SK-MEL-5 (cell line): ENCODE results near the gene FIP1L1. TPM values are rescaled to one million over a fixed set of nuclear protein-coding genes. Genes with fewer than 3 reads are reported as not detected.
"Not testable (repeated sequence)": the region's sequence is repeated elsewhere in the genome, so short reads cannot be mapped to it uniquely, and the experiment has no call there.

Experiments used
- DNase-seq: peaks from one replicate; pipeline ENCODE4 v3.0.0-alpha.2; 2016; ENCODE audit warnings: low read depth, low spot score
- in situ Hi-C: cut with HindIII; loops from 2 replicates; pipeline ENCODE4 v1.10.0; 2016; ENCODE audit warnings: low sequenced_read_pairs, high pct_unique_total_duplicates, low pct_unique_long_range_greater_than_20kb
- total RNA-seq: library from RNA; depleted of rRNA; stranded (reverse); fragments of >200 nt; shearing (Covaris generic); gene quantifications from 2 replicates; pipeline ENCODE4 v1.2.3, GENCODE V29; 2014

FIP1L1 gene
- total RNA-seq, 1 experiment from 2014 or later = 66.5 TPM

GRCh38 chr4:53455766-53456165 lies 78.3 kb downstream of the FIP1L1 start:
- no peak for DNase-seq
- in situ Hi-C loops = no loop called here

DNA sequence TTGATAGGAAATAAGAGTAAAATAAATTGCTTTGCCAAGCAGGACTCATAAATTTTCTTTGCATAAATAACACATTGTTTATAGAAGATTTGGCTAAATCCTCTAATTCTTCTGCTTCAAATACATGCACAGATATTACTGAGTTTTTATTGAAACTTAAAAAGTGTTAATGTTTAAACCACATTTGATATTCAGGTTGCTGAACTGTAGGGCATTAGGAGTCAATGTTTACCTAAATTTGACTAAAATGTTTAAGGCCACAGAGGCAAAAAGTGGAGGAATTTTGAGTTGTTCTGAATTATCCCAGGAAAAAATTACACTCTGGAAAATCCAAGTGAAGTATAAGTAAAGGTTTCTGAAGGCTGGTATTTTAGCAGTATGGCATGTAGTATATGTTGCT lies 78.7 kb downstream of the FIP1L1 start:
- no peak for DNase-seq
- in situ Hi-C loops = no loop called here

- in situ Hi-C loops = no loop called here
- DNase-seq = no peak
Measured at GRCh38 chr4:53459548-53459947, 82.1 kb downstream of the FIP1L1 start.

DNA sequence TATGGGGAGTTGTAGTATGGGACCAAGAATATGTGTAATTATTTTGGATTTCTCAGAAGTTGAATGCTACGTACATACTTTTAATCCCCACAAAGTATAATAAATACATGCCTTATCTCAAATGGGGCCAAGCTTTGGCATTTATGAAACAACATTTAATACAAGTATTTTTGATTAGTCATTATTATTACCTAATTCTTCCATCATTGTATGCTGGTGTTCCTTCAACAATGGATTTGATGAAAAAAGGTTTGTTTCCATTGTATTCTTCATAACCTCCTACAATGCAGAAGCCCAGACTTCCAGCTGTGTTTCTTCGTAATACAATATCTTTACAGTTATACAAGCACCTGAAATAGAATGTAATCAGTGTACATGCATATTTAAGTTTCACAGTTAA lies 83.8 kb downstream of the FIP1L1 start:
- DNase-seq = no peak
- in situ Hi-C loops = no loop called here

DNA sequence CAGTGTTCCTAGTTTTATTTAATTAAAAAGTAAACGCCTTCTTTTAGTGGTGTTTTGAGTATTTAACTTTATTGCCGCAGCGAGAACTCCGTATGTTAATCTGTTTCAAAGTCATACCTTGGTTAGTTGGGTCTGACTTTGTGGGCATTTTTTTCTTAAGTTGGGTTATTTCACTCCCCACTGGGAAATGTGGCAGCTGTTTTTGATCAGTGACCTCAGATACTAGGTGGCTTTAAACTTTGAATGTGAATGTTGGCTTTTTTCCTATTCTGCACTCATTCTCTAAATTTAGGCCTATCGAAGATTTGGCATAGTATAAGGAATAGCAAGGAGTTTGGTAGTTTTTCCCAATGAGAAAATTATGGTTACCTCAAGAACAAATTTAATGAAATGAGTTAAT lies 85.9 kb downstream of the FIP1L1 start:
- DNase-seq = no peak
- in situ Hi-C loops = no loop called here

GRCh38 chr4:53465281-53465680 lies 87.8 kb downstream of the FIP1L1 start:
- DNase-seq = no peak
- in situ Hi-C loops = no loop called here

- in situ Hi-C loops = no loop called here
- DNase-seq = no peak
Measured at GRCh38 chr4:53465891-53466290, 88.5 kb downstream of the FIP1L1 start.

- in situ Hi-C loops, DNase-seq: not testable (repeated sequence)
Measured at GRCh38 chr4:53466576-53466975, 89.1 kb downstream of the FIP1L1 start.

DNA sequence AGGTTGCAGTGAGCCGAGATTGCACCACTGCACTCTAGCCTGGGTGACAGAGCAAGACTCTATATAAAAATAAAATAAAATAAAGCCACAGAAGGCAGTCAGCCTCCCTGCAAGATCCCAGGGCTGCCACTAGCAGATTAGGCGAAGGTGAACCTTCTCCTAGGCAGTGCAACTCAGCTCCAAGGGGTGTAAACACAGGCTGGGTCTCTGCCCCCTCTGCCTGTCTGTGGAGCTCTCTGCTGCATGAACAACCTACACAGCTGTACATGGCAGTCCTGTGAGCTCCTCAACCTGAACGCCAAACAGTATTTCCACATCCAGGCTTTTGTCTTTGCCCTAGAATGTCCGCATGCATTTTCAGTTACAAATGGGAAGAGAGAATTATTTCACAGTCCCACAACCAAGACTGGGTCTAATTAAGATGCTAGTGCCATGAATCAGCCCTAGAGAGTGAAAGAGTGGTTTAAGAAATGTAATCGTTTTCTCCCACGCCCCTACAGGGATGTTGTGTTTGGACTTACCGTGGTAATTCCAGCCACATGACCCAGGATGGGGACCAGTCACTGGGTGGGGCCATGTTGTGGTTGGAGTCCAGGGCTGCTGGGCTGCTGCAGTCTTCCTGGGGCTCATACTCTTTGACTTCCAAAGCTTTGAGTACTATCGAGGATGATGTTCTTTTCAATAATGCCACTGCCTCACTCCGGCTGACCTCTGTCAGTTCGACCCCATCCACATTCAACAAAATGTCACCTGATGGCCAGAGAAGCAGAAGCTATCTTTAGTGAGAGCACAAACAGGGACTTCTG lies 99.0 kb downstream of the FIP1L1 start:
- no peak for DNase-seq
- in situ Hi-C loops = no loop called here

DNA sequence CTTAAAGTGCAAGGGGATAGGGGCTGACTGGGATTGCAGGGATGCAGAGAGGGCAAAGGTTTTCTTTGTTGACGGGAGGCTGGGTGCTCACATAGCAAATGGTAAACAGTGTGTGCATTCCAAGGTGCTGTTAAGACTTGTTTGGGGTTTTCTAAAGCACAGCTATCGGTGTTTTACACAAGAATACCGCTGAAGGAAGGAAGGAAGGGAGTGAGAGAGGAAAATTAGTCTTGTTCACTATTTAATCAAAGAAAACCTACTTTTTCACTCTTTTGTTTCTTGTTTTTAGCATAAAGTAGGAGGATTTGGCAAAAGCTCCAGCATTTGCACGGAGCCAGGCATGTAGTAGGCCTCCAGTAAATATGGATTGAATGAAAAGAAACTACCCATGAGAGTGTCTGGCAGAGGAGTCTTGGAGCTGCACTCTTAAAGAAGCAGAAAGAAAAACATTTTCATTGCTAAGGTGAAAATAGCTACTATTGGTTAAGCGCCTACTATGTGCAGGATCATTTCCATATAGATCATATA lies 99.7 kb downstream of the FIP1L1 start:
- in situ Hi-C loops = no loop called here
- DNase-seq = no peak

- in situ Hi-C loops = no loop called here
- DNase-seq = no peak
Measured at GRCh38 chr4:53477636-53478035, 100.2 kb downstream of the FIP1L1 start.

- in situ Hi-C loops = no loop called here
- DNase-seq = no peak
Measured at GRCh38 chr4:53478671-53479456, 101.4 kb downstream of the FIP1L1 start.

DNA sequence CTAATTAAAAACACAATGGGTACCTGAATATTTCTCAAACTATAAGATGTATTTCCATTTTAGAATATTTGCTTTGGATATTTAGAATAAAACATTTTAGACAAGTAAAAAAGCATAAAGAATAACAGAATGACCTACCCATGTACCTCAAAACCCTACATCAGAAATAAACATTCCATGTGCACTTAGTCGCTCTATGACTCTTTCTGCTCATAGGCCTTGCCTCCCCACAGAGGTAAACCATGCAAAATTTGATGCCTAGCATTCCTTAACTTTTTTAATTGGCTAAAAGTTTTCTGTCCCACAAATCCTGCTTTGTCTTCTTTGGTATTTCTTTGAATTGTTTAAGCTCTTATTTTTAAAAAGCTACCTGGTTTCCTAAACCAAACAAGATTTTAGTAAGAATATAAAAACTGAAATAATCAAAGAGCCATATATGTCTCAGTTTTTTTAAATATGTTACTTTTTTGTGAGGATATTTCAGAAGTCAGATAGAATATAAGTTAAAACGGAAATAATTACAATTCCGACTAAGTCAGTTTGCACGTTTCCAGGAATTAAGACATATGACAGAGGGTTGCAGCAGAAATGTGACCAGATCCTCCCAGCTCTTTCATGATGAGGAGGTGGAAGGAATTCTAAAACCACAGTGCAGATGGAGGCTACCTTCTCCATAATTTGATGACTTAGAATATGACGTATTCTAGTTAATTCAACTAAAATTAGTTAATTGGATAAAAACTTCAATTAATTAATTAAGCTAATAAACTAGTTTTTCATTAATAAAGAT lies 102.5 kb downstream of the FIP1L1 start:
- no peak for DNase-seq
- in situ Hi-C loops = no loop called here

DNA sequence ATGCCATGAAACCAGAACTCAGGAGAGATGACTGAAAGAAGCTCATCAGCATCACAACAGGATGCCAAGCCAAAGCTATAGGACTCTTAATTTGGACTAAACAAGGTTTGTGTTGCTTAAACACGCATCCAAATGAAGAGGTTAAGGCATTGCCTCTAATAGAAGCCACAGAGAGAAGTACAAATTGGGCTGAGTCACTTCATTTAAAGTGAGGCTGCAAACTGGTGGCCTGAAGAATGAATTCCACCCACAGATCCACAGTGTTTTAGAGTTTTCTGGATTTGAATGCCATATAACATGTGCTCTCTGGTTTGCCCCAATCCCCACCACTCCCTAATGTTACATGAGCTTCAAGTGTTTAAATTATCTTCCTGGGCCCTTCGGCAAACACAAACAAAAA lies 103.5 kb downstream of the FIP1L1 start:
- in situ Hi-C loops = no loop called here
- DNase-seq = no peak

GRCh38 chr4:53481586-53481985 lies 104.1 kb downstream of the FIP1L1 start:
- in situ Hi-C loops = no loop called here

DNA sequence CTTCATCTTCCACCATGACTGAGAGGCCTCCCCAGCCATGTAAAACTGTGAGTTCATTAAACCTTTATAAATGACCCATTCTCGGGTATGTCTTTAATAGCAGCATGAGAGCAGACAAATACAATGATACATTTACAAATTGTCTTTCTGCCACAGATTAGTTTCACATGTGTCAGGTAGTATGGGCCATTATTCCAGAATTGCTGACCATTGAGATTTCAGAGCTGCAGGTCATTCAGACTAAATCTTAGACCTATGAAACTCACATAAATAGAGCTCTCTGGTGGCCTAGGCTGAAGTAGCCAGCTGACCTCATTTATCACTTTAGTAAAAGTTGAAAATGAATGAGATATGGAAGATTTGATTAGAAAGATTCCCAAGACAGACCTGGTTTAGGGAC lies 105.8 kb downstream of the FIP1L1 start:
- in situ Hi-C loops = no loop called here
- DNase-seq = no peak

More at GRCh38 chr4:53481586-53481985, 104.1 kb downstream of the FIP1L1 start:
- DNase-seq = no peak

DNA sequence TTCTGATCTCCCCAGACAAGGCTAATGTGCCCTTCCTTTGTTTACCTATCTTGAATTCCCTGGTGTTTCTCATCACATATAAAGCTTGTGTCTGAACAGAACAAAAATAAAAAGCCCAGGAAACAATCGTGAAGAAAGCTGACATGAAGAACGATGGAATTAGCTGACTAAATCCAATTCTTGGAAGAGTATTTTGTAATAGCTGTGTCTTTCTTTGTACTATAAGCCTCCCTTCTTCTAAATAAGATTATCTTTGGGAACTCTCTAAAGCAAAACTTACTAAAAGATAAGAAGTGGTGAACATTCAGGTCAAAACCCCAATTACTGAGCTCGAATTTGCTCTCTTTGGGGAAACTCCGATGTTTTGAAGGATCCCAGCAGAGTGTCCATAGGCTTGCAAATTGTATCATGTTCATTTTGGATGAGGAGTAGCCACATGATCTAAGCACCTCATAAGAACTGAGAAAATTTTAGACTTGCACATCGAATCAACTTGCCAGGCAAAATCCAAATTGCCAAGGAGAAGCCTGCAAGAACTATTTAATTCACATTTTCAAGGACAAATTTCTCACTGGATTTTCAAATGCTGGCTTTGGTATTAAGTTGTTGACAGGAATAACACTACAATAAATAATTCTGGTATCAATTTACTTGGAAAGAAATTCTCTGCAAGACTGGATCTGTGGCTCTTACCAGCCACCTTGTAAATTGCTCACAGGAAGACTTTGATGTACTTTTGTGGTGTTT lies 107.6 kb downstream of the FIP1L1 start:
- in situ Hi-C loops = no loop called here
- DNase-seq = no peak
